AG04449 (cell line): ENCODE measurements around the gene PPWD1.
"Not testable (repeated sequence)": the region's sequence is repeated elsewhere in the genome, so short reads cannot be mapped to it uniquely, and the experiment has no call there.

ENCODE experiments used
- CTCF ChIA-PET: fragments of 350-600 bp; formaldehyde crosslinking; extraction: SDS; loops from one replicate; lab custom pipeline; 2021; ENCODE audit warnings: antibody characterized with exemption; lab: Yijun Ruan, JAX
- POLR2A ChIA-PET: fragments of 400-600, 350-600 bp; formaldehyde crosslinking; extraction: SDS; loops from one replicate; lab custom pipeline; 2020; ENCODE audit warnings: antibody characterized with exemption, inconsistent platforms; lab: Yijun Ruan, JAX
- DNase-seq: peaks from one replicate; pipeline ENCODE4 v3.0.0-alpha.2; 2010; ENCODE audit warnings: low read depth, low spot score
- H3K4me3 ChIP-seq: 2 replicates; pipeline ENCODE4 v1.5.1; 2011; ENCODE audit warnings: low read depth, mild to moderate bottlenecking, control low read depth, low read length
- CTCF ChIP-seq: IDR thresholded peaks from one replicate; pipeline ENCODE4 v1.5.1; 2011; ENCODE audit warnings: mild to moderate bottlenecking, moderate library complexity, low read length, control low read depth, inconsistent platforms; ENCODE audit not compliant: insufficient read depth; ENCODE audit errors: missing control alignments

Gene PPWD1

DNA sequence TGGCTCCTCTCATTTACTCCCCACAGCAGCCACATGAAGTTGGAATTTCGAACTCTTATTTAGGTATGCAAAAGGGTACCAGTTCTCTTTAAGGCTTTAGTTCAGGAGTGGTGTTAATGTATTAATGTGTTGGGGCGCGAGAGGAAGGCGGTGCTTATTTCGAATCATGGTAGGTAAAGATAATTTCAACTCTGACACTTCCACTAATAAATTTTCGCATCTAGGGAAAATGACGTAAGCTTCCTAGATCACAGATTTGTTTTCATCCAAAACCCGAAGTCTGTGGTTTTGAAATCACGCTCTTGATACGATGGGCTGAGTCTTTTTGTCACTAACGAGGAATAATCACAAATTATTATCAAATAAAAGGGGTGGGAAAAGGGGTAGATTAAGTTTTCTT lies 681 bp downstream of the PPWD1 start:
- TF ChIP-seq CTCF: no peak
- no peak for DNase-seq
- peak overlapping the region; percentile 94 for H3K4me3 ChIP-seq
- ChIA-PET POLR2A (interaction anchor here (1.2 kb wide), 1 partner anchor 158 kb away, joined by 3 read pairs; the partner anchor contains the start of genes NLN and SGTB), CTCF (interaction anchor here (1.1 kb wide), 1 partner anchor 9 kb away, joined by 3 read pairs; no protein-coding TSS in a partner anchor)

GRCh38 chr5:65566505-65566904 lies 3.4 kb downstream of the PPWD1 start:
- ChIA-PET POLR2A (no interaction called here), CTCF (no interaction called here)
- no peak for TF ChIP-seq CTCF
- no peak for DNase-seq
- no peak overlapping the region for H3K4me3 ChIP-seq

GRCh38 chr5:65570598-65571226 lies 7.6 kb downstream of the PPWD1 start:
- DNase-seq: no peak
- TF ChIP-seq CTCF: no peak
- ChIA-PET POLR2A (no interaction called here), CTCF (no interaction called here)
- no peak overlapping the region for H3K4me3 ChIP-seq

DNA sequence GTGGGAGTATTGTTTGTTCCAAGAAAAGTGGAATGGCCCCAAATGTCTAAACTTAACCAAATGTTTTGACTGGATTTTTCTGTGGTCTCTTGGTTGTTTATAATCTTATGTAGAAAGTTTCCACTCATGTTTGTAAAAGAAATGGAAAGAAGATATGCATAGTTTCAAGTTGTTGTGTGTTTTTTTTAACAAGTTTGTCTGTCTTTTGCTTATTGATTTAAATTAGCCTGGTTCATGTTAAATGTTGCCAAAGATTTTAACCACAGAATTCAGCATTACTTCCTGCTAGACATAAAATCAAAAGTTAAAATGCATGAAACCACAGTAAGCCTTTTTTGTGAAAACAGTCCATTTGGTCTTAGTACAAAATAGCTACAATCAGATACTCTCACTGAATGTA lies 14.0 kb downstream of the PPWD1 start:
- no peak overlapping the region for H3K4me3 ChIP-seq
- TF ChIP-seq CTCF: no peak
- ChIA-PET CTCF (no interaction called here), POLR2A (no interaction called here)
- peak; percentile 21 for DNase-seq

- ChIA-PET POLR2A (no interaction called here), CTCF (interaction anchor here (1.4 kb wide), 1 partner anchor 782 kb away, joined by 4 read pairs; no protein-coding TSS in a partner anchor)
- no peak for DNase-seq
- no peak overlapping the region for H3K4me3 ChIP-seq
- no peak for TF ChIP-seq CTCF
These were observed 25.6 kb downstream of the PPWD1 start for GRCh38 chr5:65588694-65589093.

- POLR2A ChIA-PET: not testable (repeated sequence)
These were observed 38.7 kb downstream of the PPWD1 start for GRCh38 chr5:65601761-65602160.

GRCh38 chr5:65611524-65611923 lies 48.4 kb downstream of the PPWD1 start:
- TF ChIP-seq CTCF: no peak
- CTCF ChIA-PET: interaction anchor here (1.4 to 1.7 kb wide), 2 partner anchors 8 to 12 kb away, joined by 3 to 7 read pairs; no protein-coding TSS in a partner anchor
- POLR2A ChIA-PET: no interaction called here
- H3K4me3 ChIP-seq: no peak overlapping the region
- no peak for DNase-seq

More at GRCh38 chr5:65601761-65602160, 38.7 kb downstream of the PPWD1 start:
- H3K4me3 ChIP-seq, DNase-seq, CTCF ChIA-PET: not testable (repeated sequence)
